Endothelial cell of umbilical vein (primary cell): ENCODE measurements around the gene IGSF23. TPM values are rescaled to one million over a fixed set of nuclear protein-coding genes. Genes with fewer than 3 reads are reported as not detected.

Experiments used
- BruUV-seq: library from RNA; stranded (reverse); fragments of 400-500 nt; replicated peaks from 2 replicates; lab custom pipeline; 2021; lab: Mats Ljungman, UMichigan
- CTCF ChIA-PET: fragments of 300-600, 350-600 bp; sonication (Branson Sonifier 250); formaldehyde crosslinking; loops from one replicate; lab custom pipeline; 2021; ENCODE audit warnings: antibody characterized with exemption, inconsistent platforms; lab: Charles Lee
- POLR2A ChIA-PET: fragments of 300-600, 350-600 bp; sonication (Branson Sonifier 250); formaldehyde crosslinking; loops from one replicate; lab custom pipeline; 2021; ENCODE audit warnings: antibody characterized with exemption, inconsistent platforms; lab: Charles Lee
- DNase-seq: peaks from one replicate; pipeline ENCODE4 v3.0.0-alpha.2; 2011; ENCODE audit warnings: low read depth, low spot score
- FAIRE-seq: peaks from 2 replicates; lab custom pipeline; 2011; peaks lifted over from hg19 to GRCh38; lab: Jason Lieb, UNC
- H2AFZ ChIP-seq: 2 replicates; pipeline ENCODE4 v1.6.0; 2012; ENCODE audit warnings: low read depth, low read length, control low read depth, inconsistent platforms
- H3K27ac ChIP-seq: 2 replicates; pipeline ENCODE4 v1.5.1; 2011; ENCODE audit warnings: low read depth, mild to moderate bottlenecking, control low read depth, low read length, moderate library complexity; ENCODE audit not compliant: insufficient read depth
- H3K27me3 ChIP-seq, 2 experiments: 2 replicates each; pipeline versions ENCODE4 v1.6.0 to v1.6.1; 2011; ENCODE audit warnings: low read length in 2 of 2, mixed read lengths in 1 of 2; ENCODE audit not compliant: control insufficient read depth in 2 of 2, insufficient read depth in 2 of 2
- H3K36me3 ChIP-seq, 2 experiments: 2 replicates in 1 of 2; 3 replicates in 1 of 2; pipeline ENCODE4 v1.5.1; 2011; ENCODE audit warnings: low read length in 2 of 2, mild to moderate bottlenecking in 1 of 2, moderate library complexity in 1 of 2; ENCODE audit not compliant: control insufficient read depth in 2 of 2, insufficient read depth in 2 of 2; ENCODE audit errors: extremely low read depth in 1 of 2
- H3K4me1 ChIP-seq: 3 replicates; pipeline ENCODE4 v1.5.1; 2011; ENCODE audit warnings: mild to moderate bottlenecking, low read length; ENCODE audit not compliant: control insufficient read depth, insufficient read depth; ENCODE audit errors: extremely low read depth
- H3K4me2 ChIP-seq: 2 replicates; pipeline ENCODE4 v1.6.1; 2011; ENCODE audit warnings: low read length, control low read depth, mixed read lengths; ENCODE audit not compliant: insufficient read depth
- H3K4me3 ChIP-seq, 3 experiments: fragments of 200-600 bp in 1 of 3; sonication (generic), shearing (Covaris generic) in 1 of 3; replicated peaks in 1 of 3; 2 replicates each; pipeline ENCODE4 v1.5.1; 2011 to 2016; ENCODE audit warnings: control low read depth in 3 of 3, low read length in 3 of 3, mild to moderate bottlenecking in 2 of 3, inconsistent platforms in 1 of 3, low read depth in 1 of 3, moderate library complexity in 1 of 3; ENCODE audit not compliant: insufficient read depth in 1 of 3
- H3K79me2 ChIP-seq: 2 replicates; pipeline ENCODE4 v1.6.0; 2012; ENCODE audit warnings: low read length, inconsistent platforms; ENCODE audit not compliant: control insufficient read depth, insufficient read depth
- H3K9ac ChIP-seq: replicated peaks from 2 replicates; pipeline ENCODE3; 2011; ENCODE audit warnings: low read length, control low read depth; ENCODE audit not compliant: insufficient read depth; ENCODE audit errors: extremely low read depth
- H3K9me1 ChIP-seq: replicated peaks from 3 replicates; pipeline ENCODE4 v1.6.0; 2011; ENCODE audit warnings: mild to moderate bottlenecking, low read length; ENCODE audit not compliant: control insufficient read depth, insufficient read depth; ENCODE audit errors: extremely low read depth
- H3K9me3 ChIP-seq: replicated peaks from 2 replicates; pipeline ENCODE4 v1.5.1; 2012; ENCODE audit warnings: low read length, inconsistent platforms; ENCODE audit not compliant: control insufficient read depth, insufficient read depth
- H4K20me1 ChIP-seq: replicated peaks from 2 replicates; pipeline ENCODE3; 2011; ENCODE audit warnings: mild to moderate bottlenecking, low read length; ENCODE audit not compliant: control insufficient read depth, insufficient read depth; ENCODE audit errors: extremely low read depth
- CTCF ChIP-seq, 2 donors: IDR thresholded peaks; 1 replicate in 1 of 2; 2 replicates in 1 of 2; pipeline ENCODE4 v1.5.1; 2011; ENCODE audit warnings: low read length in 2 of 2, mild to moderate bottlenecking in 2 of 2, moderate library complexity in 2 of 2, control low read depth in 1 of 2, inconsistent platforms in 1 of 2, low read depth in 1 of 2; ENCODE audit not compliant: insufficient read depth in 1 of 2; ENCODE audit errors: extremely low read depth in 1 of 2
- EZH2 ChIP-seq: IDR thresholded peaks from 2 replicates; pipeline ENCODE4 v1.6.1; 2012; ENCODE audit warnings: borderline replicate concordance, low read depth, mild to moderate bottlenecking, moderate library complexity, low read length, inconsistent platforms; ENCODE audit not compliant: severe bottlenecking
- FOS ChIP-seq: IDR thresholded peaks from 2 replicates; pipeline ENCODE4 v1.6.1; 2011; ENCODE audit warnings: mild to moderate bottlenecking, low read length, moderate library complexity, borderline replicate concordance; ENCODE audit not compliant: insufficient read depth
- GATA2 ChIP-seq: IDR thresholded peaks from 2 replicates; pipeline ENCODE4 v1.7.0; 2011; ENCODE audit warnings: low read depth, mild to moderate bottlenecking, moderate library complexity, mixed read lengths, low read length; ENCODE audit not compliant: insufficient read length, insufficient read depth
- JUN ChIP-seq: IDR thresholded peaks from 2 replicates; pipeline ENCODE4 v1.6.1; 2011; ENCODE audit warnings: borderline replicate concordance, low read depth; ENCODE audit not compliant: insufficient read length, insufficient read depth
- MAX ChIP-seq: IDR thresholded peaks from 2 replicates; pipeline ENCODE4 v1.6.1; 2011; ENCODE audit not compliant: insufficient read depth, insufficient read length
- MYC ChIP-seq: IDR thresholded peaks from one replicate; pipeline ENCODE4 v1.6.1; 2011; ENCODE audit warnings: mild to moderate bottlenecking, low read depth, low read length
- POLR2A ChIP-seq: IDR thresholded peaks from 2 replicates; pipeline ENCODE4 v1.6.1; 2012; ENCODE audit warnings: low read depth, mild to moderate bottlenecking, control low read depth, low read length
- POLR2AphosphoS5 ChIP-seq: IDR thresholded peaks from 2 replicates; pipeline ENCODE4 v1.6.1; 2012; ENCODE audit warnings: low read depth, mild to moderate bottlenecking, control low read depth, low read length, moderate library complexity; ENCODE audit not compliant: insufficient read depth
- dilution Hi-C: fragments of 300-500 bp; cut with MboI; formaldehyde crosslinking; loops from one replicate; pipeline ENCODE4 v1.15.0; 2019; ENCODE audit warnings: low sequenced_read_pairs; ENCODE audit not compliant: extremely low pct_ligation_motif_present
- intact Hi-C: fragments of 100-400 bp; cut with micrococcal nuclease; formaldehyde crosslinking; loops from one replicate; pipeline ENCODE4 v1.10.0; 2022
- polyA plus RNA-seq, 4 experiments: library from polyadenylated mRNA; depleted of rRNA in 3 of 4; stranded (reverse) in 3 of 4; unstranded in 1 of 4; fragments of >200 nt; gene quantifications; 2 replicates each; pipeline versions ENCODE4 v1.2.1 to v1.2.3, GENCODE V29; 2011 to 2012; ENCODE audit warnings: missing spikeins in 1 of 4
- total RNA-seq: library from RNA; stranded (reverse); gene quantifications from 2 replicates; pipeline ENCODE4 v1.2.3, GENCODE V29; 2021

IGSF23 gene
- total and polyA plus RNA-seq, 2 donors (not counting 3 experiments of a cell fraction or from before 2014, with no cell fraction given) = 0.73 TPM; not detected in 1

- Histone ChIP-seq H3K4me3 (no peak overlapping the region), H2AFZ (no peak overlapping the region), H3K27ac (no peak overlapping the region), H3K9me3 (no peaks in the 10 kb centered on the region), H3K79me2 (no peaks in the 10 kb centered on the region), H3K9ac (no peak overlapping the region), H3K9me1 (no peaks in the 10 kb centered on the region), H3K4me1 (peaks cover 12% of the 10 kb centered on the region), H3K36me3 (no peaks in the 10 kb centered on the region), H3K4me2 (no peak overlapping the region), H4K20me1 (no peaks in the 10 kb centered on the region), H3K27me3 (no peaks in the 10 kb centered on the region)
- BruUV-seq = no TSS peak
- DNase-seq (no peak), FAIRE-seq (peak; percentile 31)
- intact Hi-C loops (no loop called here), dilution Hi-C loops (no loop called here)
- no peak for TF ChIP-seq POLR2AphosphoS5
- TF ChIP-seq MYC = no peak
- TF ChIP-seq FOS = no peak
- TF ChIP-seq MAX = no peak
- TF ChIP-seq POLR2A = no peak
- no peak for TF ChIP-seq CTCF (IDR thresholded peaks at IDR 0.05; ENCODE audit: extremely low read depth in 1 of 2, insufficient read depth in 1 of 2, low read depth in 1 of 2, low read length in 2 of 2)
- no peak for TF ChIP-seq EZH2
- TF ChIP-seq GATA2 = no peak
- TF ChIP-seq JUN = no peak
- ChIA-PET POLR2A (no interaction called here), CTCF (interaction anchor here (0.8 to 1.8 kb wide), 2 partner anchors 9 to 48 kb away, joined by 3 to 7 read pairs; no protein-coding TSS in a partner anchor)
Measured at GRCh38 chr19:44618640-44619357, 5.4 kb downstream of the IGSF23 start.
